ENCODE data around the gene DGLUCY.

GRCh38 chr14:91098591-91098990 lies 15.3 kb upstream of the DGLUCY start:
- TF ChIP-seq, protein P1, sequence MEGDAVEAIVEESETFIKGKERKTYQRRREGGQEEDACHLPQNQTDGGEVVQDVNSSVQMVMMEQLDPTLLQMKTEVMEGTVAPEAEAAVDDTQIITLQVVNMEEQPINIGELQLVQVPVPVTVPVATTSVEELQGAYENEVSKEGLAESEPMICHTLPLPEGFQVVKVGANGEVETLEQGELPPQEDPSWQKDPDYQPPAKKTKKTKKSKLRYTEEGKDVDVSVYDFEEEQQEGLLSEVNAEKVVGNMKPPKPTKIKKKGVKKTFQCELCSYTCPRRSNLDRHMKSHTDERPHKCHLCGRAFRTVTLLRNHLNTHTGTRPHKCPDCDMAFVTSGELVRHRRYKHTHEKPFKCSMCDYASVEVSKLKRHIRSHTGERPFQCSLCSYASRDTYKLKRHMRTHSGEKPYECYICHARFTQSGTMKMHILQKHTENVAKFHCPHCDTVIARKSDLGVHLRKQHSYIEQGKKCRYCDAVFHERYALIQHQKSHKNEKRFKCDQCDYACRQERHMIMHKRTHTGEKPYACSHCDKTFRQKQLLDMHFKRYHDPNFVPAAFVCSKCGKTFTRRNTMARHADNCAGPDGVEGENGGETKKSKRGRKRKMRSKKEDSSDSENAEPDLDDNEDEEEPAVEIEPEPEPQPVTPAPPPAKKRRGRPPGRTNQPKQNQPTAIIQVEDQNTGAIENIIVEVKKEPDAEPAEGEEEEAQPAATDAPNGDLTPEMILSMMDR (IDR thresholded peaks at IDR 0.05): no peak
- TF ChIP-seq POLR2A (IDR thresholded peaks at IDR 0.05): no peak
